Measurements from ENCODE around the gene RAB5IF. TPM values are rescaled to one million over a fixed set of nuclear protein-coding genes. Genes with fewer than 3 reads are reported as not detected.

RAB5IF gene
- total and polyA plus RNA-seq, 2 of the 13 experiments (the other 11 are each of a cell fraction or from before 2014, with no cell fraction given): 261 to 305 TPM

- TF ChIP-seq, protein P1, sequence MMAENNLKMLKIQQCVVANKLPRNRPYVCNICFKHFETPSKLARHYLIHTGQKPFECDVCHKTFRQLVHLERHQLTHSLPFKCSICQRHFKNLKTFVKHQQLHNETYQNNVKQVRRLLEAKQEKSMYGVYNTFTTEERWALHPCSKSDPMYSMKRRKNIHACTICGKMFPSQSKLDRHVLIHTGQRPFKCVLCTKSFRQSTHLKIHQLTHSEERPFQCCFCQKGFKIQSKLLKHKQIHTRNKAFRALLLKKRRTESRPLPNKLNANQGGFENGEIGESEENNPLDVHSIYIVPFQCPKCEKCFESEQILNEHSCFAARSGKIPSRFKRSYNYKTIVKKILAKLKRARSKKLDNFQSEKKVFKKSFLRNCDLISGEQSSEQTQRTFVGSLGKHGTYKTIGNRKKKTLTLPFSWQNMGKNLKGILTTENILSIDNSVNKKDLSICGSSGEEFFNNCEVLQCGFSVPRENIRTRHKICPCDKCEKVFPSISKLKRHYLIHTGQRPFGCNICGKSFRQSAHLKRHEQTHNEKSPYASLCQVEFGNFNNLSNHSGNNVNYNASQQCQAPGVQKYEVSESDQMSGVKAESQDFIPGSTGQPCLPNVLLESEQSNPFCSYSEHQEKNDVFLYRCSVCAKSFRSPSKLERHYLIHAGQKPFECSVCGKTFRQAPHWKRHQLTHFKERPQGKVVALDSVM (CRISPR knock-in tag; IDR thresholded peaks at IDR 0.05): peak; percentile 49; the same call in 1 of the 2 replicates
- TF ChIP-seq PLSCR1 (CRISPR knock-in tag; IDR thresholded peaks at IDR 0.05; ENCODE audit: borderline replicate concordance) (no peak), NFE2L1 (CRISPR knock-in tag; IDR thresholded peaks at IDR 0.05; ENCODE audit: borderline replicate concordance) (no peak), U2AF1 (optimal IDR thresholded peaks at IDR 0.05; ENCODE audit: low read depth, low read length) (no peak), IRX3 (CRISPR knock-in tag; IDR thresholded peaks at IDR 0.05; ENCODE audit: borderline replicate concordance, low read depth) (0 out of 2 replicates have a peak, but pooled peaks have one; percentile 1), ZNF20 (CRISPR knock-in tag; IDR thresholded peaks at IDR 0.05) (no peak), ZNF160 (CRISPR knock-in tag; IDR thresholded peaks at IDR 0.05) (no peak; the same call in 1 of the 2 replicates), ZSCAN21 (CRISPR knock-in tag; IDR thresholded peaks at IDR 0.05; ENCODE audit: borderline replicate concordance) (no peak), GFI1 (CRISPR knock-in tag; IDR thresholded peaks at IDR 0.05; ENCODE audit: borderline replicate concordance) (0 out of 2 replicates have a peak, but pooled peaks have one; percentile 2), SP1 (IDR thresholded peaks at IDR 0.05) (no peak), SP1 (CRISPR knock-in tag; IDR thresholded peaks at IDR 0.05) (peak; percentile 7; the same call in 1 of the 2 replicates), HOXD1 (CRISPR knock-in tag; IDR thresholded peaks at IDR 0.05) (no peak), CENPX (CRISPR knock-in tag; IDR thresholded peaks at IDR 0.05) (no peak), HDAC2 (CRISPR knock-in tag; IDR thresholded peaks at IDR 0.05) (no peak), ATF5 (CRISPR knock-in tag; IDR thresholded peaks at IDR 0.05; ENCODE audit: low read depth) (0 out of 2 replicates have a peak, but pooled peaks have one; percentile 35), IKZF1 (IDR thresholded peaks at IDR 0.05) (no peak), ZNF772 (CRISPR knock-in tag; IDR thresholded peaks at IDR 0.05) (no peak), TBX2 (CRISPR knock-in tag; IDR thresholded peaks at IDR 0.05; ENCODE audit: borderline replicate concordance) (no peak), DNMT1 (CRISPR knock-in tag; IDR thresholded peaks at IDR 0.05) (0 out of 2 replicates have a peak, but pooled peaks have one; percentile 17), FLYWCH1 (CRISPR knock-in tag; IDR thresholded peaks at IDR 0.05) (no peak), ZNF691 (CRISPR knock-in tag; IDR thresholded peaks at IDR 0.05; ENCODE audit: borderline replicate concordance, low read depth) (0 out of 2 replicates have a peak, but pooled peaks have one; percentile 58), ZNF816 (CRISPR knock-in tag; IDR thresholded peaks at IDR 0.05; ENCODE audit: borderline replicate concordance) (no peak), SP5 (CRISPR knock-in tag; IDR thresholded peaks at IDR 0.05; ENCODE audit: borderline replicate concordance, low read depth) (no peak)
- TF ChIP-seq, protein P2, sequence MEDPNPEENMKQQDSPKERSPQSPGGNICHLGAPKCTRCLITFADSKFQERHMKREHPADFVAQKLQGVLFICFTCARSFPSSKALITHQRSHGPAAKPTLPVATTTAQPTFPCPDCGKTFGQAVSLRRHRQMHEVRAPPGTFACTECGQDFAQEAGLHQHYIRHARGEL (CRISPR knock-in tag; IDR thresholded peaks at IDR 0.05): no peak
- TF ChIP-seq, protein P3, sequence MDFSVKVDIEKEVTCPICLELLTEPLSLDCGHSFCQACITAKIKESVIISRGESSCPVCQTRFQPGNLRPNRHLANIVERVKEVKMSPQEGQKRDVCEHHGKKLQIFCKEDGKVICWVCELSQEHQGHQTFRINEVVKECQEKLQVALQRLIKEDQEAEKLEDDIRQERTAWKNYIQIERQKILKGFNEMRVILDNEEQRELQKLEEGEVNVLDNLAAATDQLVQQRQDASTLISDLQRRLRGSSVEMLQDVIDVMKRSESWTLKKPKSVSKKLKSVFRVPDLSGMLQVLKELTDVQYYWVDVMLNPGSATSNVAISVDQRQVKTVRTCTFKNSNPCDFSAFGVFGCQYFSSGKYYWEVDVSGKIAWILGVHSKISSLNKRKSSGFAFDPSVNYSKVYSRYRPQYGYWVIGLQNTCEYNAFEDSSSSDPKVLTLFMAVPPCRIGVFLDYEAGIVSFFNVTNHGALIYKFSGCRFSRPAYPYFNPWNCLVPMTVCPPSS (IDR thresholded peaks at IDR 0.05): no peak
- TF ChIP-seq, protein P4, sequence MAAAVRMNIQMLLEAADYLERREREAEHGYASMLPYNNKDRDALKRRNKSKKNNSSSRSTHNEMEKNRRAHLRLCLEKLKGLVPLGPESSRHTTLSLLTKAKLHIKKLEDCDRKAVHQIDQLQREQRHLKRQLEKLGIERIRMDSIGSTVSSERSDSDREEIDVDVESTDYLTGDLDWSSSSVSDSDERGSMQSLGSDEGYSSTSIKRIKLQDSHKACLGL (CRISPR knock-in tag; IDR thresholded peaks at IDR 0.05): 0 out of 2 replicates have a peak, but pooled peaks have one; percentile 24
Measured at GRCh38 chr20:36641506-36641843, 35.9 kb downstream of the RAB5IF start (continued).

All from HepG2 (cell line).